ENCODE data around the gene LDAH. TPM values are rescaled to one million over a fixed set of nuclear protein-coding genes. Genes with fewer than 3 reads are reported as not detected.

Gene LDAH
- total and polyA plus RNA-seq, 2 donors (not counting 1 experiment from before 2014, with no cell fraction given): 9.0 to 31.3 TPM

GRCh38 chr2:20648206-20648605 is 174.7 kb downstream of the LDAH start:
- POLR2A ChIA-PET: interaction anchor here (0.6 to 0.9 kb wide), 2 partner anchors 207 to 242 kb away, joined by 3 to 9 read pairs; no protein-coding TSS in a partner anchor
- TF ChIP-seq EZH2 (IDR thresholded peaks at IDR 0.05; ENCODE audit: borderline replicate concordance, insufficient read depth, low read depth, low read length, poor library complexity, severe bottlenecking) (no peak), CTCF (IDR thresholded peaks at IDR 0.05) (no peak)
- H3K9ac ChIP-seq (ENCODE audit: low read length): no peak overlapping the region
- H2AFZ ChIP-seq (ENCODE audit: insufficient read depth, low read depth, low read length, poor library complexity, severe bottlenecking): no peak overlapping the region
- peaks cover 0 to 2% (median 0%) of the 10 kb centered on the region in 3 donors for H3K9me3 ChIP-seq (ENCODE audit: control extremely low read depth in 1 of 3, control insufficient read depth in 2 of 3, insufficient read depth in 1 of 3, low read length in 2 of 3)
- Mint-ChIP-seq H3K4me3 (peak overlapping the region; percentile 88), H3K27ac (no peak overlapping the region), H3K27me3 (no peaks in the 10 kb centered on the region), H3K9me3 (ENCODE audit: insufficient read depth) (no peaks in the 10 kb centered on the region), H3K4me1 (peaks cover 53% of the 10 kb centered on the region)
- CTCF ChIA-PET: interaction anchor here (1.1 to 9.9 kb wide), 8 partner anchors 12 to 237 kb away, joined by 4 to 139 read pairs (median 9); partner anchors contain the start of genes GDF7 and RHOB
- H3K79me2 ChIP-seq (ENCODE audit: control insufficient read depth, insufficient read depth, low read length): peaks cover 45% of the 10 kb centered on the region
- WGBS (ENCODE audit: insufficient coverage): 78% methylated on average over 4 of the region's 4 CpGs
- peak overlapping the region; percentile 51 for H3K4me2 ChIP-seq (replicated peaks; ENCODE audit: low read depth, low read length, poor library complexity, severe bottlenecking)
- H3K27ac ChIP-seq (ENCODE audit: low read length in 2 of 2): no peak overlapping the region
- no peak for ATAC-seq (ENCODE audit: low read depth)
- H3K27me3 ChIP-seq (replicated peaks in 1 of 4; ENCODE audit: control extremely low read depth in 1 of 4, control insufficient read depth in 3 of 4, insufficient read depth in 4 of 4, low read length in 3 of 4): no peaks in the 10 kb centered on the region
- no peak for DNase-seq
- intact Hi-C loops (cut with micrococcal nuclease): no loop called here
- no peak overlapping the region for H3K4me3 ChIP-seq (ENCODE audit: control extremely low read depth in 1 of 5, extremely low read depth in 1 of 5, insufficient read depth in 1 of 5, low read depth in 2 of 5, low read length in 4 of 5)
- H3K36me3 ChIP-seq (replicated peaks in 1 of 2; ENCODE audit: control extremely low read depth in 1 of 2, control insufficient read depth in 1 of 2, extremely low read depth in 1 of 2, insufficient read depth in 2 of 2, low read length in 1 of 2): peaks cover 0 to 23% of the 10 kb centered on the region in 2 experiments
- H4K20me1 ChIP-seq (ENCODE audit: control insufficient read depth, insufficient read depth, low read length, poor library complexity, severe bottlenecking): peaks cover 6% of the 10 kb centered on the region
- peaks cover 41 to 49% of the 10 kb centered on the region in 2 donors for H3K4me1 ChIP-seq (ENCODE audit: control insufficient read depth in 2 of 2, insufficient read depth in 2 of 2, low read length in 2 of 2)

- Histone ChIP-seq H3K27ac (ENCODE audit: low read length in 2 of 2) (no peak overlapping the region), H3K27me3 (replicated peaks in 1 of 4; ENCODE audit: control extremely low read depth in 1 of 4, control insufficient read depth in 3 of 4, insufficient read depth in 4 of 4, low read length in 3 of 4) (no peaks in the 10 kb centered on the region), H3K9me3 (ENCODE audit: control extremely low read depth in 1 of 3, control insufficient read depth in 2 of 3, insufficient read depth in 1 of 3, low read length in 2 of 3) (peaks cover 0 to 2% (median 0%) of the 10 kb centered on the region in 3 donors), H3K79me2 (ENCODE audit: control insufficient read depth, insufficient read depth, low read length) (peaks cover 45% of the 10 kb centered on the region), H4K20me1 (ENCODE audit: control insufficient read depth, insufficient read depth, low read length, poor library complexity, severe bottlenecking) (peaks cover 9% of the 10 kb centered on the region), H3K4me2 (replicated peaks; ENCODE audit: low read depth, low read length, poor library complexity, severe bottlenecking) (peak overlapping the region; percentile 51), H3K36me3 (replicated peaks in 1 of 2; ENCODE audit: control extremely low read depth in 1 of 2, control insufficient read depth in 1 of 2, extremely low read depth in 1 of 2, insufficient read depth in 2 of 2, low read length in 1 of 2) (peaks cover 0 to 23% of the 10 kb centered on the region in 2 experiments), H3K4me3 (ENCODE audit: control extremely low read depth in 1 of 5, extremely low read depth in 1 of 5, insufficient read depth in 1 of 5, low read depth in 2 of 5, low read length in 4 of 5) (peak overlapping the region in 1 of 5 experiments; percentile 10), H3K4me1 (ENCODE audit: control insufficient read depth in 2 of 2, insufficient read depth in 2 of 2, low read length in 2 of 2) (peaks cover 41 to 49% of the 10 kb centered on the region in 2 donors), H3K9ac (ENCODE audit: low read length) (no peak overlapping the region), H2AFZ (ENCODE audit: insufficient read depth, low read depth, low read length, poor library complexity, severe bottlenecking) (peak overlapping the region; percentile 35)
- intact Hi-C loops (cut with micrococcal nuclease): no loop called here
- TF ChIP-seq CTCF (IDR thresholded peaks at IDR 0.05) (no peak), EZH2 (IDR thresholded peaks at IDR 0.05; ENCODE audit: borderline replicate concordance, insufficient read depth, low read depth, low read length, poor library complexity, severe bottlenecking) (no peak)
- DNase-seq (no peak), ATAC-seq (ENCODE audit: low read depth) (no peak)
- POLR2A ChIA-PET: interaction anchor here (0.9 to 1.0 kb wide), 2 partner anchors 203 to 207 kb away, joined by 3 to 16 read pairs; no protein-coding TSS in a partner anchor
- H3K9me3 Mint-ChIP-seq (ENCODE audit: insufficient read depth): no peaks in the 10 kb centered on the region
- CTCF ChIA-PET: interaction anchor here (1.2 to 9.9 kb wide), 7 partner anchors 12 to 237 kb away, joined by 4 to 139 read pairs (median 9); partner anchors contain the start of genes GDF7 and RHOB
- peak overlapping the region; percentile 88 for H3K4me3 Mint-ChIP-seq
- peaks cover 54% of the 10 kb centered on the region for H3K4me1 Mint-ChIP-seq
- H3K27ac Mint-ChIP-seq: peak overlapping the region; percentile 10
- H3K27me3 Mint-ChIP-seq: no peaks in the 10 kb centered on the region
- WGBS (ENCODE audit: insufficient coverage): 38% methylated on average over 8 of the region's 8 CpGs
Observed at GRCh38 chr2:20647738-20648137, 175.2 kb downstream of the LDAH start.
